Muscle of leg (tissue), 11 donors: ENCODE data around the gene RTN1. TPM values are rescaled to one million over a fixed set of nuclear protein-coding genes. Genes with fewer than 3 reads are reported as not detected.

Experiments used
- DNase-seq: peaks from one replicate; pipeline ENCODE4 v3.0.0; 2013
- H3K27ac ChIP-seq: one replicate; pipeline ENCODE4 v1.5.1; 2013; ENCODE audit warnings: mild to moderate bottlenecking, low read length, control low read depth
- H3K27me3 ChIP-seq: one replicate; pipeline ENCODE4 v1.6.1; 2013; ENCODE audit warnings: low read length; ENCODE audit not compliant: control insufficient read depth, insufficient read depth
- H3K36me3 ChIP-seq: one replicate; pipeline ENCODE4 v1.6.1; 2013; ENCODE audit warnings: low read length; ENCODE audit not compliant: control insufficient read depth, insufficient read depth
- H3K4me1 ChIP-seq: one replicate; pipeline ENCODE4 v1.6.1; 2013; ENCODE audit warnings: low read length; ENCODE audit not compliant: control insufficient read depth, insufficient read depth
- H3K4me3 ChIP-seq: one replicate; pipeline ENCODE4 v1.5.1; 2013; ENCODE audit warnings: low read length, control low read depth
- H3K9me3 ChIP-seq: replicated peaks from 2 replicates; pipeline ENCODE4 v1.6.1; 2013; ENCODE audit warnings: low read depth, low read length; ENCODE audit not compliant: control insufficient read depth
- WGBS: methylation state at CpG from one replicate; pipeline ENCODE4 v1.1.5; 2013; ENCODE audit warnings: missing lambda C conversion rate; ENCODE audit not compliant: insufficient coverage; 5-methylcytosine and 5-hydroxymethylcytosine counted together
- polyA plus RNA-seq, 8 donors: library from polyadenylated mRNA; unstranded; fragments of 120-200 nt; gene quantifications; one replicate each; pipeline versions ENCODE4 v1.2.1 to v1.2.3, GENCODE V29; 2013; ENCODE audit warnings: inconsistent platforms in 1 of 8, low replicate concordance in 1 of 8; ENCODE audit not compliant: insufficient read length in 8 of 8, insufficient read depth in 1 of 8
- total RNA-seq: library from RNA; stranded (reverse); fragments of 120-200 nt; gene quantifications from one replicate; pipeline ENCODE4 v1.2.4, GENCODE V29; 2013

Gene RTN1
- total and polyA plus RNA-seq, 9 donors = 1.2 to 4.6 (median 1.9) TPM

DNA sequence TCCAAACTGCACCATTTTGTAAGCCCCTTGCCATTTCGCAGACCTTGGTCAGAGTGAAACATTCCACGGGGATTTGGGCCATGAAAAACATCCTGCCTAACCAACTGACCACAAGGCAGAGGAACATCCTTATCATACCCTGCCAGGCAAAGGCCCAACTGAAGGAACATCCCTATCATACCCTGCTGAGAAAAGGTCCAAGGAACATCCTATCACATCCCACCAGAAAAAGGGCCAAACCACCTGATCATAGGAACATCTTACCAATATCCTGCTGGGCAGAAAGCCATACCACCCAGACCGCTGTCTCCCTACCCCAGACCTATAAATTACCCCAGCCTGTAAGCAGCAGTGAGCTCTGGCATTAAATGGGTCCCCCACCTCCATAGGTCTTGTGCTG, 30.0 kb upstream of the RTN1 start:
- peaks cover 2% of the 10 kb centered on the region for H3K9me3 ChIP-seq
- H3K36me3 ChIP-seq = no peaks in the 10 kb centered on the region
- H3K4me3 ChIP-seq = no peak overlapping the region
- H3K4me1 ChIP-seq = no peaks in the 10 kb centered on the region
- no peak for DNase-seq
- no peaks in the 10 kb centered on the region for H3K27me3 ChIP-seq
- H3K27ac ChIP-seq = no peak overlapping the region
- WGBS = no CpG with 5 or more reads among the region's 3 CpGs

DNA sequence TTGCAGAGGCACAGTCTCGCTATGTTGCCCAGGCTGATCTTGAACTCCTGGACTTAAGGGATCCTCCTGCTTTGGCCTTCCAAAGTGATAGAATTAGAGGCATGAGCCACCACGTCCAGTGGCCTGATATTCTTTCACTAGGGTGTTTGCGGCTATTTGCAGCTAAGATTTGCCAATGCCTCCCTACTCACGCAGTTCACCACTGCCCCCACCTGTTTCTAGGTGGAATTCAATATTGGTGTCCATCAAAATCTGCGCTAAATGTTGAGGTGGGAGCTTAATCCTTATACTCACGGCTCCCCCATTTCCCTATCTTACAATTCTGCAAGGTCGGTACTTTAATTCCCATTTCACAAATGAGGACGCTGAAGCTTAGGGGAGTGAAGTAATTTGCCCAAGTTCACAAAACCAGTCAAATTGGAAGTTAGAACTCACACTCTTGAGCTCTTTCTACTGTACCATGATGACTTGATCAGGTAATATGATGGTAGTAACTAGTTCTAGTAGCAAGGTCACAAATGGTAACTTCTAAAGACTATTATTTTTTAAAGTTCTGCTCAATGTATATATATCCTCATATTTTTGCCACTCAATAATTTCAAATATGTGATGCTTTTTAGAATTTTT, 27.3 kb upstream of the RTN1 start:
- DNase-seq = peak; percentile 31

DNA sequence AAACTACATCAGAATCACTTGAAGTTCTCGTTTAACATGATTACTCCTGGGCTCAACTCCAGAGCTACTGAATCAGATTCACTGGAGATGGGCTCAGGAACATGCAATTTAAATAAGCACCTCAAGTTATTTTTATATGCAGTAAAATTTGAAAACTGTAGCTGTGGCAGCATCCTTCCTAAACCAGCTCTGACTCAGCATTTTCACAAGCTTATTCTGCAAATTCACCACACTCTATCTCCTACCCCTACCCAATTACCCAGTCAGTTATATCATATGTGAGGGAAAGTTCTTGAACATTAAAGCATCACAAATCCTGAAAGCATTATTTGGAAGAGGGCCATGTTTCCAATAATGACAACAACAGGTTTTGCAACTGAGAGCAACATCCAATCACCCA, 25.1 kb upstream of the RTN1 start:
- no peaks in the 10 kb centered on the region for H3K4me1 ChIP-seq
- no peaks in the 10 kb centered on the region for H3K9me3 ChIP-seq
- H3K27me3 ChIP-seq = no peaks in the 10 kb centered on the region
- H3K27ac ChIP-seq = no peak overlapping the region
- WGBS = no CpG with 5 or more reads among the region's 1 CpG
- H3K36me3 ChIP-seq = no peaks in the 10 kb centered on the region
- no peak overlapping the region for H3K4me3 ChIP-seq
- DNase-seq = no peak

More for the DNA sequence above, 27.3 kb upstream of the RTN1 start:
- Histone ChIP-seq H3K4me3 (no peak overlapping the region), H3K9me3 (peaks cover 2% of the 10 kb centered on the region), H3K4me1 (no peaks in the 10 kb centered on the region), H3K27ac (no peak overlapping the region), H3K27me3 (no peaks in the 10 kb centered on the region), H3K36me3 (no peaks in the 10 kb centered on the region)
- 82% methylated on average over 1 of the region's 8 CpGs for WGBS

DNA sequence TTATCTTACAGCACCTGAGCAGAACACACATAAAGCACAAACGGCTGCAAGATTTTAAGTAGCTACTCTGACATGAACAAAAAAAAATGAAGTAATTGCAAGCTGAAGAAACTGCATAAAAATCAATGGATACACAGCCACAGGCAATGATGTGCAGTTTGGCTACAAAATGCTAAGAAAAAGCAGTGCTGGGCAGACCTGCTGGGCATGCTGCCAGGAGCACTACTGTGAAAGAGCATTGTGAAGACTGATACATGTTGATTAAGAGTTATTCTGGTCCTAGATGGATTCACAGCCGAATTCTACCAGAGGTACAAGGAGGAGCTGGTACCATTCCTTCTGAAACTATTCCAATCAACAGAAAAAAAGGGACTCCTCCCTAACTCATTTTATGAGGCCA, 20.1 kb upstream of the RTN1 start:
- Histone ChIP-seq H3K36me3 (no peaks in the 10 kb centered on the region), H3K9me3 (no peaks in the 10 kb centered on the region), H3K27ac (no peak overlapping the region), H3K4me1 (no peaks in the 10 kb centered on the region), H3K27me3 (no peaks in the 10 kb centered on the region), H3K4me3 (no peak overlapping the region)
- no CpG with 5 or more reads among the region's 2 CpGs for WGBS
- DNase-seq = no peak

DNA sequence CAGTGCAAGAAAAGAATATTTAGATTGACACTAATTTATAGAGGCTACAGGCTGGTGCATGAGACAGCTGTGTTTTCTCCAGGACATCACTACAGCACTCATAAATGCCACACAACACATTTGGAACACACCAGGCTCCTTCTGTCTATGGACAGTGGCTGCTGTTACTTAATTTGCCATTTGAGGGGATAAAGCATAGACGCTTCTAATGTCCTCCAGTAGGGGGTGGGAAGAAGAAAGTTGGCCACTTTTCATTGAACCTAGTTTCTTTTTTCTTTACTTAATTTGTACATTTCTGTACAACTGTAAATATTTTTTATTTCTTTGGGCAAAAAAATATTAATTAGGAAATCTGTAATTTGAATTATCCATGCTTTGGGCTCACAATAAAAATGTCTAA, 12.4 kb upstream of the RTN1 start:
- Histone ChIP-seq H3K36me3 (no peaks in the 10 kb centered on the region), H3K4me3 (no peak overlapping the region), H3K27ac (no peak overlapping the region), H3K9me3 (no peaks in the 10 kb centered on the region), H3K27me3 (no peaks in the 10 kb centered on the region), H3K4me1 (no peaks in the 10 kb centered on the region)
- DNase-seq = no peak
- no CpG with 5 or more reads among the region's 1 CpG for WGBS

DNA sequence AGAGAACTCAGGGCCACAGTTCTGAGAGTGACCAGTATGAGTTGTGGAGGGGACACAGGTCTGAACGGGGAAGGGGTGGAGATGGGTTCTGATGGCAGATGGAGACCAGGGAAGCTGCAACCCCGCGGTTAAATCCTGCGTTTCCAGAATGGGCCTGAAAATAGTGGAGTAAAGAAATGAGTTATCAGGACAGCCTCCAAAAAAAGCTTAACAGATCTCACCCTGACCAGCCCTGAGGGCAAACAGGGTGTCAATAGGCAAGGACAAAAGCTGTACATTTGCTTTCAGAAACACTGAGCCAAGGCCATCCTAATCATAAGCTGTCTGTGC, 555 bp upstream of the RTN1 start:
- no peaks in the 10 kb centered on the region for H3K9me3 ChIP-seq
- no peak overlapping the region for H3K27ac ChIP-seq
- peak overlapping the region; percentile 55 for H3K4me3 ChIP-seq
- H3K27me3 ChIP-seq = peaks cover 27% of the 10 kb centered on the region
- H3K36me3 ChIP-seq = no peaks in the 10 kb centered on the region
- 4% methylated on average over 4 of the region's 4 CpGs for WGBS
- H3K4me1 ChIP-seq = peaks cover 11% of the 10 kb centered on the region
- DNase-seq = no peak

DNA sequence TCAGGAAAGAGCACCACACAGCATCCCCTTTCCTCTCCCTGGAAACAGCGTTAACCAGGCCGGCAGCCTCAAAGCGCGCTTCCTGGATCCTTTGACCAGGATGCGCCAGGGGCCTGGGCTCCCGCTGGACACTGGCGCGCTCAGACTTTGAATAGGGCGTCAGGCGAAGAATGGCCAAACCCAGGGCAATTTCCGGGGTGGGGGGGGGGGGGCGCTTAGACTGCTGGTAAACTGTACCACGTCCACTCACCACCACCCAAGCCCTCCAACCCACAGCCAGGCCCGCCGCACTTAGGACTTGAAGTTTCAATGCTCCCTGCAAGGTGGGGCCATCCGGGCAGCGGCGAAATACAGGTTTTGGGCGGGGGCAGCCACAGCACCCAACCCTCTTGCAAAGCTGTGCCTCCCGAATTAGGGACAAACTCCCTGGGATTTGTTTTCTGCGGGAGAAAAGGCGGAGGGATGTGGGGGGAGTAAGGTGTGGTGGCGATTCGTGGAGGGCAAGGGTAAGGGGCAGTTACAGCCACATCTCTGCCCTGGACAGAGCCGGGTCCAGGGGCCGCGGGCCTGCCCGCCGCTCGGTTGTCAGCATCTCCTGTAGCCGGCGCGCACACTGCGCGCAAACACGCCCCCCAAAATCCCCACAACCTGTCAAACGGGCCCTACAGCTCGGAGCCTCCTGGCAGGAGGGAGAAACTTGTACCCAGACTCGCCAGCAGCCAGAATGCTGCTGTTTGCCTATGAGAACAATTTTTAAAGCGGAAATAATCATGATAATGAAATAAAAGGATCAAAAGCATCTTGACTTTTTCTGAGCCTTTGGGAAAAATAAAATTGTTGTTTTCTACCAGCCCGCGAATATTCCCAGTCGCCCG, 958 bp downstream of the RTN1 start:
- no peaks in the 10 kb centered on the region for H3K36me3 ChIP-seq
- no peaks in the 10 kb centered on the region for H3K9me3 ChIP-seq
- no peak overlapping the region for H3K27ac ChIP-seq
- DNase-seq = peak; percentile 1
- H3K4me1 ChIP-seq = peaks cover 11% of the 10 kb centered on the region
- H3K27me3 ChIP-seq = peaks cover 27% of the 10 kb centered on the region
- H3K4me3 ChIP-seq = peak overlapping the region; percentile 55
- 3% methylated on average over 25 of the region's 44 CpGs for WGBS

DNA sequence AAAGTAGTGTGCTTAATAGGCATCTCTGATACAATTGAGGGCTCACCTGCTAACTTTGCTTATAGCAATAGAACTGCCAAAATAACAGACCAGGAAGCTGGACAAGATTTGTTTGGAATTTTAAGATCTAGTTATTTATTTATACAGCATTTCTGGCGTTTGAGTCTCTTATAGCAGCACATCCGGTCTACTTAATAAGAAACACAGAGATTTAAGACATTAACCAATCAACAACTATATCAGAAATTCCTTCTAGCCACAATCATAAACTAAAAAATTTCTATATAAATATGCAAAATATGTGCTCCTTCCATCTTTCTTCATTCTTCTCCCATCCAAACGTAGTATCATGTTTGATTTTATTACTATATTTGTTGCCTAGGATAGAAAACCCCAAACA, 2.6 kb downstream of the RTN1 start:
- no peak for DNase-seq

DNA sequence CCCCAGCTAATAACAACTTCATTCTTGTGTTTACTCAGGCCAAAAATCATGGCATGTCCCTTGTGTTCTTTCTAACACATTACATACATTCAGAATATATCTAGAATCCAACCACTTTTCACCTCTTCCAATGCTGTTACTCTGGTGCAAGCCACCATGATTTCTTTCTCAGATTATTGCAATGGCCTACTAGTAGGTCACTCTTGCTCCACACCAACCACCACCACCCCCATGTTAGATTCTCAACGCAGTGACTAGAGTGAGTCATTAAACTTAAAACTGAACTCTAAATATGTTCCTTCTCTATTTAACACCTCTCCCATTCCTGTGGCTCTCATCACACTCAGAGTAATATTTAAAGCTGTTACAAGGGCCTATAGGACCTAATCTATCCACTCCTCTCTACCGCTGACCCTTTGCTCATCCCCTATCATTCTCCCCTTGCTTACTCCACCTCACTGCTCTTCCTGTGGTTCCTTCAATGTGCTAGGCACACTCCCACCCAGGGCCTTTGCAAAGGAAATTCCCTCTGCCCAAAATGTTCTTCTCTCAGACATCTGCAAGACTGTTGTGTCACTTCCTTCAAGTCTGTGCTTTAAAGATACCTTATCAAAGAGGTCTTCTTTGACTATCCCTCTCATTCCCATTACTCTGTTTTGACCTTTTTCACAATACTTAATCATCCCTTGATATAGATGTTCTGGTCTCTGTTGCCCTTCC, 6.6 kb downstream of the RTN1 start:
- Histone ChIP-seq H3K4me1 (no peaks in the 10 kb centered on the region), H3K27ac (no peak overlapping the region), H3K9me3 (peaks cover 3% of the 10 kb centered on the region), H3K4me3 (no peak overlapping the region), H3K27me3 (peaks cover under 1% of the 10 kb centered on the region), H3K36me3 (no peaks in the 10 kb centered on the region)
- 100% methylated on average over 2 of the region's 2 CpGs for WGBS
- no peak for DNase-seq

More for the DNA sequence above, 2.6 kb downstream of the RTN1 start:
- Histone ChIP-seq H3K4me3 (no peak overlapping the region), H3K4me1 (peaks cover 11% of the 10 kb centered on the region), H3K9me3 (no peaks in the 10 kb centered on the region), H3K27me3 (peaks cover 25% of the 10 kb centered on the region), H3K27ac (no peak overlapping the region), H3K36me3 (no peaks in the 10 kb centered on the region)
- no CpG with 5 or more reads among the region's 3 CpGs for WGBS

DNA sequence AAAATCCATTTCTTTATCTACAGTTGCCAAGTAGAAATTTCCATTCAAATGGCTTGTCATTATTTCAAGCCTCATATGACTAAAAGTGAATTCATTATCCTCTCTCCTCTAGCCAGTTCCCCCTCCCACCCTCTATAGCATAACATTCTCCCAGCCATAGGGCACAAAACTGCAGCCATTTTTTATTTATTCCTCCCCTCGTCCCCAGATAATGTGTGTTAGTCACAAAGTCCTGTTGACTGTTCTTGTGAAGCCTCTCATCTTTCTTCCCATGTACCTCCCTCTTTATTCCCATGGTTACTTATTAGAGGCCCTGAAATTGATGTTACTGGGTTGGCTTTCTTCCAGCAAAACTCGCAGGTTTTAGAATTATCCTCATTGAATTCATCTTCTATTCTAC, 13.2 kb downstream of the RTN1 start:
- Histone ChIP-seq H3K4me1 (no peaks in the 10 kb centered on the region), H3K9me3 (peaks cover 8% of the 10 kb centered on the region), H3K36me3 (no peaks in the 10 kb centered on the region), H3K4me3 (no peak overlapping the region), H3K27me3 (no peaks in the 10 kb centered on the region), H3K27ac (no peak overlapping the region)
- no peak for DNase-seq
- no CpG with 5 or more reads among the region's 2 CpGs for WGBS
